NCI-H2196 treated with DMSO at 0.1 percent for 48 hours (cell line): ENCODE results near the gene ATP10B.

ENCODE experiments used
- DNase-seq: peaks from one replicate; lab custom pipeline; 2025; ENCODE audit not compliant: unreplicated experiment; lab: John Stamatoyannopoulos, UW

Gene ATP10B

GRCh38 chr5:160694896-160695295 is 157.1 kb downstream of the ATP10B start:
- DNase-seq: no peak

- DNase-seq: no peak
These were observed 158.1 kb downstream of the ATP10B start for GRCh38 chr5:160693831-160694465.

- no peak for DNase-seq
These were observed 159.7 kb downstream of the ATP10B start for GRCh38 chr5:160692271-160692670.

GRCh38 chr5:160685695-160686094 is 166.3 kb downstream of the ATP10B start:
- no peak for DNase-seq

- no peak for DNase-seq
These were observed 166.8 kb downstream of the ATP10B start for GRCh38 chr5:160685219-160685618.

- no peak for DNase-seq
These were observed 172.3 kb downstream of the ATP10B start for GRCh38 chr5:160679567-160680309.

- DNase-seq: no peak
These were observed 176.0 kb downstream of the ATP10B start for GRCh38 chr5:160675988-160676387.

GRCh38 chr5:160674901-160675300 is 177.1 kb downstream of the ATP10B start:
- no peak for DNase-seq

- DNase-seq: no peak
These were observed 179.5 kb downstream of the ATP10B start for GRCh38 chr5:160672521-160672920.

- no peak for DNase-seq
These were observed 183.7 kb downstream of the ATP10B start for GRCh38 chr5:160668356-160668755.

- DNase-seq: no peak
These were observed 184.9 kb downstream of the ATP10B start for GRCh38 chr5:160667160-160667559.

- DNase-seq: no peak
These were observed 186.6 kb downstream of the ATP10B start for GRCh38 chr5:160665460-160665859.

- no peak for DNase-seq
These were observed 191.9 kb downstream of the ATP10B start for GRCh38 chr5:160660132-160660531.

GRCh38 chr5:160657622-160658458 is 194.2 kb downstream of the ATP10B start:
- DNase-seq: no peak

GRCh38 chr5:160657068-160657507 is 194.9 kb downstream of the ATP10B start:
- DNase-seq: no peak

- DNase-seq: no peak
These were observed 196.3 kb downstream of the ATP10B start for GRCh38 chr5:160655717-160656116.

- no peak for DNase-seq
These were observed 200.0 kb downstream of the ATP10B start for GRCh38 chr5:160651692-160652645.

- DNase-seq: no peak
These were observed 202.7 kb downstream of the ATP10B start for GRCh38 chr5:160649304-160649703.

- no peak for DNase-seq
These were observed 206.0 kb downstream of the ATP10B start for GRCh38 chr5:160646033-160646432.

- no peak for DNase-seq
These were observed 208.3 kb downstream of the ATP10B start for GRCh38 chr5:160643616-160644240.
